ENCODE measurements around the gene SLC35F2. TPM values are rescaled to one million over a fixed set of nuclear protein-coding genes. Genes with fewer than 3 reads are reported as not detected.

The SLC35F2 gene
- total and polyA plus RNA-seq, 2 of the 8 experiments (the other 6 are each of a cell fraction or from before 2014, with no cell fraction given), result 15.1 to 29.7 TPM

- TF ChIP-seq BRCA1 (IDR thresholded peaks at IDR 0.05; ENCODE audit: low read depth, low read length) (no peak), BCL11A (IDR thresholded peaks at IDR 0.05; ENCODE audit: low read depth in 2 of 2, low read length in 2 of 2) (no peak), POLR2A (IDR thresholded peaks at IDR 0.05; ENCODE audit: control extremely low read depth in 1 of 2, low read depth in 2 of 2, low read length in 2 of 2) (no peak), MAFK (IDR thresholded peaks at IDR 0.05; ENCODE audit: low read depth, low read length) (no peak)
- TF ChIP-seq, protein P1, sequence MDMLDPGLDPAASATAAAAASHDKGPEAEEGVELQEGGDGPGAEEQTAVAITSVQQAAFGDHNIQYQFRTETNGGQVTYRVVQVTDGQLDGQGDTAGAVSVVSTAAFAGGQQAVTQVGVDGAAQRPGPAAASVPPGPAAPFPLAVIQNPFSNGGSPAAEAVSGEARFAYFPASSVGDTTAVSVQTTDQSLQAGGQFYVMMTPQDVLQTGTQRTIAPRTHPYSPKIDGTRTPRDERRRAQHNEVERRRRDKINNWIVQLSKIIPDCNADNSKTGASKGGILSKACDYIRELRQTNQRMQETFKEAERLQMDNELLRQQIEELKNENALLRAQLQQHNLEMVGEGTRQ (IDR thresholded peaks at IDR 0.05; ENCODE audit: low read length), result no peak
Observed at GRCh38 chr11:107792049-107792443, 66.5 kb downstream of the SLC35F2 start (continued).

Measured in H1 (cell line).